Activated B cell treated with CpG ODN at 0.5 μM for 24 hours (primary cell): ENCODE measurements around the gene TAPBP. TPM values are rescaled to one million over a fixed set of nuclear protein-coding genes. Genes with fewer than 3 reads are reported as not detected.

Source experiments
- ATAC-seq: fragments of 200-7000 bp; cut with Tn5 transposase; one replicate; pipeline ENCODE4 v1.10.0; 2021; ENCODE audit warnings: low read depth, mild to moderate bottlenecking, moderate library complexity
- CTCF ChIA-PET: fragments of 350-600 bp; sonication (Branson Sonifier 250); formaldehyde crosslinking; loops from one replicate; lab custom pipeline; 2021; ENCODE audit warnings: antibody characterized with exemption; lab: Charles Lee
- POLR2A ChIA-PET: fragments of 350-600 bp; sonication (Branson Sonifier 250); formaldehyde crosslinking; loops from one replicate; lab custom pipeline; 2021; ENCODE audit warnings: antibody characterized with exemption; lab: Charles Lee
- DNase-seq: peaks from one replicate; pipeline ENCODE4 v3.0.0; 2022
- H3K27ac Mint-ChIP-seq: one replicate; pipeline ENCODE4 v1.8.0; 2020; ENCODE audit warnings: mixed read lengths
- H3K27me3 Mint-ChIP-seq: one replicate; pipeline ENCODE4 v1.8.0; 2021; ENCODE audit warnings: mixed read lengths
- H3K36me3 Mint-ChIP-seq: one replicate; pipeline ENCODE4 v1.8.0; 2021; ENCODE audit warnings: low read depth, mixed read lengths
- H3K4me1 Mint-ChIP-seq: one replicate; pipeline ENCODE4 v1.8.0; 2021; ENCODE audit warnings: mixed read lengths
- H3K4me3 Mint-ChIP-seq: one replicate; pipeline ENCODE4 v1.8.0; 2020; ENCODE audit warnings: mild to moderate bottlenecking, mixed read lengths
- H3K9me3 Mint-ChIP-seq: one replicate; pipeline ENCODE4 v1.8.0; 2020; ENCODE audit warnings: mixed read lengths
- intact Hi-C: fragments of 100-400 bp; cut with micrococcal nuclease; formaldehyde crosslinking; loops from one replicate; pipeline ENCODE4 v1.15.1; 2024
- total RNA-seq: library from RNA; stranded (reverse); gene quantifications from 2 replicates; pipeline ENCODE4 v1.2.3, GENCODE V29; 2022
- TF ChIP-seq, protein P1 (sequence below): fragments of 200-600 bp; IDR thresholded peaks from one replicate; pipeline ENCODE4 v1.8.0; 2022; ENCODE audit warnings: antibody characterized with exemption, mild to moderate bottlenecking

Gene TAPBP
- total RNA-seq, 1 donor from 2014 or later, result 350 TPM

DNA sequence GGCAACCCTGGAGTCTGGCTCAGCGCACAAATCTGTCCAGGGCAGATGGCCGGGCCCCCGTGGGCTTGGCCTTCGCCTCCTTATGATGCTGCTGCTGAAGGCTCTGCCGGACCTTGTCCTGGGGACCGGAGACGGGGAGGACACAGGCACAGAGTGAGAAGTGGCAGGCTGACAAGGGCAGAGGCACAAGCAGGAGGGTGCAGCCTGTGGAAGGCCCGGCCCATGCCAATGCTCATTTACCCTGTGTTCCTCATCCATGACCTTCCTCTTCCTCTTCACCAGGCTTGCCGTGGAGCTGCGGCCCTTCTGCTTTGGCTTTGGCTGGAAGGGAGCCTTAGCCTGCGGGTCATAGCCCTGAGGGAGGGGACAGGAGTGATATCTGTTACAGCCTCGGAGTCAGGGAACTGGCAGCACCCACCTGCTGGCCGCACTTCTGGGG is 34.6 kb downstream of the TAPBP start:
- peaks cover 43% of the 10 kb centered on the region for H3K4me1 Mint-ChIP-seq
- CTCF ChIA-PET, result no interaction called here
- no peak overlapping the region for H3K4me3 Mint-ChIP-seq

DNA sequence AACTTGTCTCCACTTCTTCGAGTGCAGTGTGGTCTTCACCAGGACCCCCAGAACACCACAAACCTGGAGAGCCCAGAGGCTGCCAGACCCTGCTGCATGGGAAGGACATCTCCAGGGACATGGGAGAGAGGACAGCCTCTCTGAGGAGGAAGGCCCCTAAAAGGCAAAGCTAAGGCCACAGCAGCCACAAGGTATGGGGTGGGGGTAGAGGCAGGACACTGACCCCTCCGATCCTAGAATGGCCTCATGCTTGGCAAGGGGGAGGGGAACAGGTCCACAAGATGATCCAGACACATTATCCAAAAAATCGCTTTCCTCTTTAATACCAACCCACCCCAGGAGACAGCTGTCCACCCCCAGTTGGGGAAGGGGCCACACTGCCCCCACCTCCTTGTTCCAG is 35.1 kb downstream of the TAPBP start:
- TF ChIP-seq, protein P1, sequence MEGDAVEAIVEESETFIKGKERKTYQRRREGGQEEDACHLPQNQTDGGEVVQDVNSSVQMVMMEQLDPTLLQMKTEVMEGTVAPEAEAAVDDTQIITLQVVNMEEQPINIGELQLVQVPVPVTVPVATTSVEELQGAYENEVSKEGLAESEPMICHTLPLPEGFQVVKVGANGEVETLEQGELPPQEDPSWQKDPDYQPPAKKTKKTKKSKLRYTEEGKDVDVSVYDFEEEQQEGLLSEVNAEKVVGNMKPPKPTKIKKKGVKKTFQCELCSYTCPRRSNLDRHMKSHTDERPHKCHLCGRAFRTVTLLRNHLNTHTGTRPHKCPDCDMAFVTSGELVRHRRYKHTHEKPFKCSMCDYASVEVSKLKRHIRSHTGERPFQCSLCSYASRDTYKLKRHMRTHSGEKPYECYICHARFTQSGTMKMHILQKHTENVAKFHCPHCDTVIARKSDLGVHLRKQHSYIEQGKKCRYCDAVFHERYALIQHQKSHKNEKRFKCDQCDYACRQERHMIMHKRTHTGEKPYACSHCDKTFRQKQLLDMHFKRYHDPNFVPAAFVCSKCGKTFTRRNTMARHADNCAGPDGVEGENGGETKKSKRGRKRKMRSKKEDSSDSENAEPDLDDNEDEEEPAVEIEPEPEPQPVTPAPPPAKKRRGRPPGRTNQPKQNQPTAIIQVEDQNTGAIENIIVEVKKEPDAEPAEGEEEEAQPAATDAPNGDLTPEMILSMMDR, result no peak
- intact Hi-C loops, result no loop called here

More for the DNA sequence above, 34.6 kb downstream of the TAPBP start:
- DNase-seq (no peak), ATAC-seq (no peak)
- Mint-ChIP-seq H3K27ac (peak overlapping the region; percentile 41), H3K36me3 (peaks cover 85% of the 10 kb centered on the region), H3K9me3 (no peaks in the 10 kb centered on the region), H3K27me3 (no peaks in the 10 kb centered on the region)
- POLR2A ChIA-PET, result interaction anchor here (1.1 to 4.2 kb wide), 5 partner anchors 10 to 152 kb away, joined by 3 to 79 read pairs (median 12); partner anchors contain the start of genes PFDN6 and WDR46
- intact Hi-C loops, result no loop called here
- TF ChIP-seq, protein P1, result no peak

DNA sequence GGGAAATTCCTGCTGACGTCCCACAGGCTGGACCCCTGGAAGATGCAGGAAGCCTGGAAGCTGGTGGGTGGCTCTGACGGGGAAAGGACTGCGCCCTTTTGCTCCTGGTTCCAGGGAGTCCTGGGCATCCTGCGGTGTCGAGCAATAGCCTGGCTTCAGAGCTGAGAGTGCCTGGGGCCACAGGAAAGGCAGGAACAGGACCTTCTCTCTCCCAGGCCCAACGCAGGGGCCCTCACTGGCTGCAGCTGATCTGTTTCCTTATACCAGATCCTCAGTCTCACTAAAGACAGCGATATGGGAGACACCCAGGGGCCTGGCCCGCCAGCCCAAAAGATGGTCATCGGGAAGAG is 35.5 kb downstream of the TAPBP start:
- Mint-ChIP-seq H3K9me3 (no peaks in the 10 kb centered on the region), H3K36me3 (peaks cover 83% of the 10 kb centered on the region), H3K4me1 (peaks cover 50% of the 10 kb centered on the region), H3K27ac (peak overlapping the region; percentile 93), H3K27me3 (no peaks in the 10 kb centered on the region), H3K4me3 (peak overlapping the region; percentile 19)
- ATAC-seq (no peak), DNase-seq (no peak)
- POLR2A ChIA-PET, result interaction anchor here (0.5 to 4.2 kb wide), 15 partner anchors 9 to 1082 kb away, joined by 3 to 79 read pairs (median 14); partner anchors contain the start of genes CUTA, PFDN6, RGL2 and TAPBP
- TF ChIP-seq, protein P1, result no peak
- intact Hi-C loops, result no loop called here
- CTCF ChIA-PET, result interaction anchor here (1.7 to 2.5 kb wide), 3 partner anchors 12 to 66 kb away, joined by 10 to 21 read pairs (median 19); partner anchors contain the start of genes PFDN6 and WDR46

More for the DNA sequence above, 35.1 kb downstream of the TAPBP start:
- DNase-seq (no peak), ATAC-seq (no peak)
- POLR2A ChIA-PET, result interaction anchor here (1.1 to 4.2 kb wide), 14 partner anchors 9 to 1083 kb away, joined by 3 to 79 read pairs (median 22); partner anchors contain the start of genes CUTA, PFDN6, RGL2 and TAPBP
- CTCF ChIA-PET, result interaction anchor here (2.5 kb wide), 1 partner anchor 66 kb away, joined by 19 read pairs; no protein-coding TSS in a partner anchor
- no peaks in the 10 kb centered on the region for H3K27me3 Mint-ChIP-seq
- H3K27ac Mint-ChIP-seq, result peak overlapping the region; percentile 93
- no peaks in the 10 kb centered on the region for H3K9me3 Mint-ChIP-seq
- peaks cover 84% of the 10 kb centered on the region for H3K36me3 Mint-ChIP-seq
- H3K4me3 Mint-ChIP-seq, result peak overlapping the region; percentile 24
- H3K4me1 Mint-ChIP-seq, result peaks cover 46% of the 10 kb centered on the region

DNA sequence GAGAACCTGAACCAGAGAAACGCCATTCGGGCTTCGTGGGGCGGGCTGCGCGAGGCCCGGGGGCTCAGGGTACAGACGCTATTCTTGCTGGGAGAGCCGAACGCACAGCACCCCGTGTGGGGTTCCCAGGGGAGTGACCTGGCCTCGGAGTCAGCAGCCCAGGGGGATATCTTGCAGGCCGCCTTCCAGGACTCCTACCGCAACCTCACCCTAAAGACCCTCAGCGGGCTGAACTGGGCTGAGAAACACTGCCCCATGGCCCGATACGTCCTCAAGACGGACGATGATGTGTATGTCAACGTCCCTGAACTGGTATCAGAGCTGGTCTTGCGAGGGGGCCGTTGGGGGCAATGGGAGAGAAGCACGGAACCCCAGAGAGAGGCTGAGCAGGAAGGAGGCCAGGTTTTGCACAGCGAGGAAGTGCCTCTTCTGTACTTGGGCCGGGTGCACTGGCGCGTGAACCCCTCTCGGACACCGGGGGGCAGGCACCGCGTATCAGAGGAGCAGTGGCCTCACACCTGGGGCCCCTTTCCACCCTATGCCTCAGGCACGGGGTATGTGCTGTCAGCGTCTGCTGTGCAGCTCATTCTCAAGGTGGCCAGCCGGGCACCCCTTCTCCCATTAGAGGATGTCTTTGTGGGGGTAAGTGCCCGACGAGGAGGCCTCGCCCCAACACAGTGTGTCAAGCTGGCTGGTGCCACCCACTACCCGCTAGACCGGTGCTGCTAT is 36.1 kb downstream of the TAPBP start:
- ChIA-PET POLR2A (interaction anchor here (0.5 to 4.2 kb wide), 34 partner anchors 8 to 1376 kb away, joined by 3 to 79 read pairs (median 5); partner anchors contain the start of genes CUTA, KIFC1, PBX2 and PFDN6), CTCF (interaction anchor here (0.8 to 2.5 kb wide), 11 partner anchors 9 to 309 kb away, joined by 3 to 21 read pairs (median 8); partner anchors contain the start of genes PFDN6, RGL2, WDR46 and ZBTB22)
- H3K4me1 Mint-ChIP-seq, result peaks cover 56% of the 10 kb centered on the region
- peak overlapping the region; percentile 92 for H3K4me3 Mint-ChIP-seq
- intact Hi-C loops, result loop anchor here (1.0 to 2.0 kb wide), 6 partner anchors 11 to 293 kb away; partner anchors contain the start of genes KIFC1, PFDN6 and WDR46
- peak overlapping the region; percentile 93 for H3K27ac Mint-ChIP-seq
- H3K36me3 Mint-ChIP-seq, result peaks cover 84% of the 10 kb centered on the region
- no peaks in the 10 kb centered on the region for H3K9me3 Mint-ChIP-seq
- ATAC-seq (peak; percentile 23), DNase-seq (peak; percentile 39)
- H3K27me3 Mint-ChIP-seq, result no peaks in the 10 kb centered on the region
- TF ChIP-seq, protein P1, result no peak
